IMR-90 (cell line): Measurements from ENCODE around the gene ENOX1. TPM values are rescaled to one million over a fixed set of nuclear protein-coding genes. Genes with fewer than 3 reads are reported as not detected.

ENCODE experiments used
- ATAC-seq: fragments of 200-7000 bp; cut with Tn5 transposase; 2 replicates; pipeline ENCODE4 v1.9.1; 2020; ENCODE audit warnings: low read depth, mild to moderate bottlenecking, moderate library complexity
- BruUV-seq: library from RNA; stranded (reverse); fragments of 400-500 nt; replicated peaks from 2 replicates; lab custom pipeline; 2021; lab: Mats Ljungman, UMichigan
- CTCF ChIA-PET: fragments of 300-600 bp; formaldehyde crosslinking; extraction: SDS; loops from one replicate; lab custom pipeline; 2021; ENCODE audit warnings: antibody characterized with exemption; lab: Yijun Ruan, JAX
- POLR2A ChIA-PET: fragments of 300-600 bp; sonication (Branson Sonifier 250); formaldehyde crosslinking; loops from one replicate; lab custom pipeline; 2022; ENCODE audit warnings: antibody characterized with exemption; ENCODE audit not compliant: unreplicated experiment; lab: Charles Lee
- DNase-seq: peaks from one replicate; pipeline ENCODE4 v3.0.0; 2013
- H2AFZ ChIP-seq: replicated peaks from 2 replicates; pipeline ENCODE3; 2013; ENCODE audit warnings: low read length, mild to moderate bottlenecking; ENCODE audit not compliant: poor library complexity
- H2AK5ac ChIP-seq: 2 replicates; pipeline ENCODE4 v1.6.1; 2013; ENCODE audit warnings: low read depth, low read length, inconsistent platforms
- H2AK9ac ChIP-seq: replicated peaks from 2 replicates; pipeline ENCODE3; 2013; ENCODE audit warnings: mild to moderate bottlenecking, low read depth, low read length, moderate library complexity; ENCODE audit not compliant: poor library complexity
- H2BK120ac ChIP-seq: 2 replicates; pipeline ENCODE4 v1.6.1; 2013; ENCODE audit warnings: low read depth, low read length, inconsistent platforms
- H2BK15ac ChIP-seq: 3 replicates; pipeline ENCODE4 v1.6.1; 2013; ENCODE audit warnings: low read depth, low read length, inconsistent platforms
- H2BK20ac ChIP-seq: 2 replicates; pipeline ENCODE4 v1.6.1; 2013; ENCODE audit warnings: low read depth, mild to moderate bottlenecking, inconsistent platforms, low read length, moderate library complexity
- H2BK5ac ChIP-seq: 2 replicates; pipeline ENCODE4 v1.6.1; 2013; ENCODE audit warnings: mild to moderate bottlenecking, low read depth, low read length, inconsistent platforms; ENCODE audit not compliant: poor library complexity, severe bottlenecking
- H3K14ac ChIP-seq: replicated peaks from 2 replicates; pipeline ENCODE4 v1.6.1; 2013; ENCODE audit warnings: low read depth, low read length, inconsistent platforms
- H3K18ac ChIP-seq: 2 replicates; pipeline ENCODE4 v1.6.1; 2013; ENCODE audit warnings: low read depth, low read length, control low read depth
- H3K23ac ChIP-seq: 2 replicates; pipeline ENCODE4 v1.6.1; 2013; ENCODE audit warnings: low read depth, low read length, inconsistent platforms
- H3K27ac ChIP-seq: 2 replicates; pipeline ENCODE4 v1.5.1; 2013; ENCODE audit warnings: mild to moderate bottlenecking, control low read depth, low read length; ENCODE audit not compliant: insufficient read depth
- H3K27me3 ChIP-seq: 2 replicates; pipeline ENCODE4 v1.6.1; 2013; ENCODE audit warnings: low read length; ENCODE audit not compliant: control insufficient read depth, insufficient read depth
- H3K36me3 ChIP-seq: 2 replicates; pipeline ENCODE4 v1.6.1; 2013; ENCODE audit warnings: low read length, mixed read lengths; ENCODE audit not compliant: control insufficient read depth, insufficient read depth
- H3K4ac ChIP-seq: 2 replicates; pipeline ENCODE4 v1.6.1; 2013; ENCODE audit warnings: low read depth, low read length, inconsistent platforms
- H3K4me1 ChIP-seq: 2 replicates; pipeline ENCODE4 v1.6.1; 2013; ENCODE audit warnings: low read length, mixed read lengths; ENCODE audit not compliant: control insufficient read depth, insufficient read depth
- H3K4me2 ChIP-seq: 2 replicates; pipeline ENCODE4 v1.6.1; 2013; ENCODE audit warnings: low read depth, mild to moderate bottlenecking, control low read depth, low read length, moderate library complexity
- H3K4me3 ChIP-seq: 2 replicates; pipeline ENCODE4 v1.5.1; 2013; ENCODE audit warnings: low read depth, mild to moderate bottlenecking, control low read depth, low read length, moderate library complexity; ENCODE audit not compliant: insufficient read depth
- H3K56ac ChIP-seq: 2 replicates; pipeline ENCODE4 v1.6.1; 2013; ENCODE audit warnings: low read length, inconsistent platforms; ENCODE audit not compliant: insufficient read depth; ENCODE audit errors: extremely low read depth
- H3K79me1 ChIP-seq, 2 experiments: 2 replicates each; pipeline ENCODE4 v1.6.1; 2013; ENCODE audit warnings: low read length in 2 of 2, inconsistent platforms in 1 of 2, low read depth in 1 of 2
- H3K9ac ChIP-seq: 2 replicates; pipeline ENCODE4 v1.6.1; 2013; ENCODE audit warnings: low read depth, low read length, control low read depth
- H3K9me1 ChIP-seq: 2 replicates; pipeline ENCODE4 v1.6.1; 2013; ENCODE audit warnings: low read length, inconsistent platforms; ENCODE audit not compliant: insufficient read depth
- H3K9me3 ChIP-seq: 2 replicates; pipeline ENCODE4 v1.6.1; 2013; ENCODE audit warnings: low read length; ENCODE audit not compliant: control insufficient read depth, insufficient read depth
- H4K20me1 ChIP-seq: 2 replicates; pipeline ENCODE4 v1.6.1; 2013; ENCODE audit warnings: low read length, inconsistent platforms; ENCODE audit not compliant: insufficient read depth
- H4K5ac ChIP-seq: 2 replicates; pipeline ENCODE4 v1.6.1; 2013; ENCODE audit warnings: mild to moderate bottlenecking, low read depth, low read length, control low read depth
- H4K8ac ChIP-seq, 2 experiments: 2 replicates each; pipeline ENCODE4 v1.6.1; 2013; ENCODE audit warnings: low read depth in 2 of 2, low read length in 2 of 2, control low read depth in 1 of 2, inconsistent platforms in 1 of 2
- H4K91ac ChIP-seq: 2 replicates; pipeline ENCODE4 v1.6.1; 2013; ENCODE audit warnings: low read depth, low read length, inconsistent platforms; ENCODE audit not compliant: insufficient read depth
- BHLHE40 ChIP-seq: fragments of 150-350 bp; IDR thresholded peaks from 2 replicates; pipeline ENCODE4 v1.6.1; 2016; ENCODE audit warnings: mild to moderate bottlenecking, low read depth, low read length
- CEBPB ChIP-seq: IDR thresholded peaks from 2 replicates; pipeline ENCODE4 v1.6.1; 2012; ENCODE audit warnings: low read depth, low read length, improper control_type of control experiment
- CHD1 ChIP-seq: IDR thresholded peaks from 2 replicates; pipeline ENCODE4 v1.6.1; 2012; ENCODE audit warnings: low read depth, low read length, improper control_type of control experiment
- FOS ChIP-seq: fragments of 150-350 bp; IDR thresholded peaks from 2 replicates; pipeline ENCODE4 v1.6.1; 2016; ENCODE audit warnings: low read depth, low read length
- MAFK ChIP-seq: IDR thresholded peaks from 2 replicates; pipeline ENCODE4 v1.6.1; 2012; ENCODE audit warnings: low read depth, low read length, improper control_type of control experiment
- MAZ ChIP-seq: IDR thresholded peaks from 2 replicates; pipeline ENCODE4 v1.6.1; 2012; ENCODE audit warnings: low read depth, mild to moderate bottlenecking, low read length, improper control_type of control experiment, moderate library complexity, borderline replicate concordance
- MXI1 ChIP-seq: IDR thresholded peaks from 2 replicates; pipeline ENCODE4 v1.6.1; 2012; ENCODE audit warnings: low read depth, mild to moderate bottlenecking, low read length, moderate library complexity, borderline replicate concordance
- NFE2L2 ChIP-seq: fragments of 150-350 bp; IDR thresholded peaks from 2 replicates; pipeline ENCODE4 v1.6.1; 2016; ENCODE audit warnings: low read depth, mild to moderate bottlenecking, low read length
- POLR2A ChIP-seq: IDR thresholded peaks from 2 replicates; pipeline ENCODE4 v1.6.1; 2012; ENCODE audit warnings: mild to moderate bottlenecking, low read depth, low read length
- RAD21 ChIP-seq: IDR thresholded peaks from 2 replicates; pipeline ENCODE4 v1.6.1; 2012; ENCODE audit warnings: low read length, improper control_type of control experiment
- RCOR1 ChIP-seq: IDR thresholded peaks from 2 replicates; pipeline ENCODE4 v1.6.1; 2012; ENCODE audit warnings: mild to moderate bottlenecking, low read length, improper control_type of control experiment; ENCODE audit not compliant: insufficient replicate concordance
- RFX5 ChIP-seq: IDR thresholded peaks from 2 replicates; pipeline ENCODE4 v1.8.0; 2012; ENCODE audit warnings: low read depth, mild to moderate bottlenecking, low read length, moderate library complexity
- SMC3 ChIP-seq: fragments of 150-350 bp; IDR thresholded peaks from 2 replicates; pipeline ENCODE4 v1.6.1; 2016; ENCODE audit warnings: low read depth, mild to moderate bottlenecking, antibody characterized with exemption, low read length, moderate library complexity
- WGBS, 2 experiments: methylation state at CpG; one replicate each; pipeline versions ENCODE4 v1.1.5 to v1.1.7; 2013; ENCODE audit warnings: missing lambda C conversion rate in 2 of 2; ENCODE audit not compliant: insufficient read length in 1 of 2; ENCODE audit errors: extremely low coverage in 2 of 2; 5-methylcytosine and 5-hydroxymethylcytosine counted together
- dilution Hi-C: fragments of 300-500 bp; cut with HindIII; formaldehyde crosslinking; loops from one replicate; pipeline ENCODE4 v1.14.3; 2018; ENCODE audit warnings: low sequenced_read_pairs; ENCODE audit not compliant: unreplicated experiment
- in situ Hi-C: fragments of 300-500 bp; cut with MboI; formaldehyde crosslinking; loops from 3 replicates; pipeline ENCODE4 v1.14.3; 2019; ENCODE audit warnings: low sequenced_read_pairs, inconsistent platforms, mixed read lengths
- intact Hi-C: fragments of 100-400 bp; cut with micrococcal nuclease; formaldehyde crosslinking; loops from 2 replicates; pipeline ENCODE4 v1.10.0; 2022
- polyA plus RNA-seq, 3 experiments: library from polyadenylated mRNA; depleted of rRNA; stranded (reverse); fragments of >200 nt; gene quantifications; 2 replicates each; pipeline ENCODE4 v1.2.3, GENCODE V29; 2012; ENCODE audit warnings: low replicate concordance in 1 of 3
- total RNA-seq: library from RNA; depleted of rRNA; stranded (reverse); fragments of >200 nt; gene quantifications from 2 replicates; pipeline ENCODE4 v1.2.3, GENCODE V29; 2012
- TF ChIP-seq, protein P1 (sequence below): fragments of 150-350 bp; IDR thresholded peaks from 2 replicates; pipeline ENCODE4 v1.6.1; 2017; ENCODE audit warnings: mild to moderate bottlenecking, antibody characterized with exemption, low read length, low read depth
- TF ChIP-seq, protein P2 (sequence below): fragments of 150-350 bp; IDR thresholded peaks from 2 replicates; pipeline ENCODE4 v1.6.1; 2016; ENCODE audit warnings: low read depth, mild to moderate bottlenecking, low read length, moderate library complexity, borderline replicate concordance
- TF ChIP-seq, protein P3 (sequence below): conservative IDR thresholded peaks from 2 replicates; pipeline ENCODE4 v1.5.1; 2012; ENCODE audit warnings: mild to moderate bottlenecking, low read depth, low read length, improper control_type of control experiment

The ENOX1 gene
- total and polyA plus RNA-seq, 2 of the 4 experiments (the other 2 are of a cell fraction), result 0.99 to 1.3 TPM

DNA sequence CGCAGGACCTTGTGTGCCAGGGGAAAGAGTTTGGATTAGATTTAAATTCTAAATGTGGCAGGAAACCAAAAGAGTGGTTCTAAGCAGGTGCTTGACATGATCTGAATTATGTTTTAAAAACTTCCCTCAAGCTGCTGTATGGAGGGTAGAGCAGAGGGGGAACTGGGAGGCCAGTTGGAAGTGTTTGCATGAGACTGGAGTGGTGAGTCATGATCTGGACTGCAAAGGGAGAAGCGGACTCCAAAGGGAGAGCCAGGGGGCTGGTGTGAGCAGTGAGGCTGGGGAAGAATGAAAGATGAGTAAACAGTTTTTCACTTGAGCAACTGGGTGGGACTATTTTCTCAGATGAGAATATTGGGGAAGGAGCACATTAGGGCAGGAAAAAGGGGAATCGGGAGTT is 557.3 kb downstream of the ENOX1 start:
- Histone ChIP-seq H3K4me2 (no peak overlapping the region), H2BK5ac (no peak overlapping the region), H3K27me3 (no peaks in the 10 kb centered on the region), H3K18ac (no peak overlapping the region), H4K8ac (no peak overlapping the region), H3K9me1 (peaks cover 5% of the 10 kb centered on the region), H2BK20ac (peak overlapping the region; percentile 70; the same call in 1 of the 2 replicates), H3K9me3 (no peaks in the 10 kb centered on the region), H3K4me3 (no peak overlapping the region), H2AK9ac (peak overlapping the region; percentile 31), H3K79me1 (no peaks in the 10 kb centered on the region), H3K14ac (peak overlapping the region; percentile 8; the same call in 1 of the 2 replicates), H4K20me1 (no peaks in the 10 kb centered on the region), H3K36me3 (no peaks in the 10 kb centered on the region), H3K56ac (no peak overlapping the region), H3K4ac (peak overlapping the region; percentile 41), H2AFZ (no peak overlapping the region), H3K9ac (no peak overlapping the region), H4K91ac (no peak overlapping the region), H2AK5ac (no peak overlapping the region), H4K5ac (no peak overlapping the region), H3K23ac (no peak overlapping the region), H3K27ac (no peak overlapping the region), H3K4me1 (peaks cover 4% of the 10 kb centered on the region; the same call in 1 of the 2 replicates), H2BK15ac (no peak overlapping the region; the same call in 2 of the 3 replicates), H2BK120ac (peak overlapping the region; percentile 35; the same call in 1 of the 2 replicates)
- dilution Hi-C loops (no loop called here), intact Hi-C loops (no loop called here), in situ Hi-C loops (no loop called here)
- 70% methylated on average over 2 of the region's 3 CpGs; no CpG with 5 or more reads in 1 of the 2 experiments for WGBS, 2 experiments
- ChIA-PET POLR2A (no interaction called here), CTCF (no interaction called here)
- TF ChIP-seq MAZ, result peak; percentile 58; the same call in 1 of the 2 replicates
- TF ChIP-seq RCOR1, result no peak
- no peak for TF ChIP-seq CHD1
- TF ChIP-seq RAD21, result 0 out of 2 replicates have a peak, but pooled peaks have one; percentile 5
- no peak for TF ChIP-seq NFE2L2
- TF ChIP-seq, protein P1, sequence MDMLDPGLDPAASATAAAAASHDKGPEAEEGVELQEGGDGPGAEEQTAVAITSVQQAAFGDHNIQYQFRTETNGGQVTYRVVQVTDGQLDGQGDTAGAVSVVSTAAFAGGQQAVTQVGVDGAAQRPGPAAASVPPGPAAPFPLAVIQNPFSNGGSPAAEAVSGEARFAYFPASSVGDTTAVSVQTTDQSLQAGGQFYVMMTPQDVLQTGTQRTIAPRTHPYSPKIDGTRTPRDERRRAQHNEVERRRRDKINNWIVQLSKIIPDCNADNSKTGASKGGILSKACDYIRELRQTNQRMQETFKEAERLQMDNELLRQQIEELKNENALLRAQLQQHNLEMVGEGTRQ, result no peak
- no peak for TF ChIP-seq RFX5
- TF ChIP-seq BHLHE40, result 0 out of 2 replicates have a peak, but pooled peaks have one; percentile 5
- TF ChIP-seq SMC3, result no peak
- TF ChIP-seq CEBPB, result no peak
- no peak for TF ChIP-seq MAFK
- no peak for TF ChIP-seq POLR2A
- TF ChIP-seq MXI1, result no peak
- TF ChIP-seq FOS, result peak; percentile 52
- TF ChIP-seq, protein P2, sequence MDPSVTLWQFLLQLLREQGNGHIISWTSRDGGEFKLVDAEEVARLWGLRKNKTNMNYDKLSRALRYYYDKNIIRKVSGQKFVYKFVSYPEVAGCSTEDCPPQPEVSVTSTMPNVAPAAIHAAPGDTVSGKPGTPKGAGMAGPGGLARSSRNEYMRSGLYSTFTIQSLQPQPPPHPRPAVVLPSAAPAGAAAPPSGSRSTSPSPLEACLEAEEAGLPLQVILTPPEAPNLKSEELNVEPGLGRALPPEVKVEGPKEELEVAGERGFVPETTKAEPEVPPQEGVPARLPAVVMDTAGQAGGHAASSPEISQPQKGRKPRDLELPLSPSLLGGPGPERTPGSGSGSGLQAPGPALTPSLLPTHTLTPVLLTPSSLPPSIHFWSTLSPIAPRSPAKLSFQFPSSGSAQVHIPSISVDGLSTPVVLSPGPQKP, result no peak
- TF ChIP-seq, protein P3, sequence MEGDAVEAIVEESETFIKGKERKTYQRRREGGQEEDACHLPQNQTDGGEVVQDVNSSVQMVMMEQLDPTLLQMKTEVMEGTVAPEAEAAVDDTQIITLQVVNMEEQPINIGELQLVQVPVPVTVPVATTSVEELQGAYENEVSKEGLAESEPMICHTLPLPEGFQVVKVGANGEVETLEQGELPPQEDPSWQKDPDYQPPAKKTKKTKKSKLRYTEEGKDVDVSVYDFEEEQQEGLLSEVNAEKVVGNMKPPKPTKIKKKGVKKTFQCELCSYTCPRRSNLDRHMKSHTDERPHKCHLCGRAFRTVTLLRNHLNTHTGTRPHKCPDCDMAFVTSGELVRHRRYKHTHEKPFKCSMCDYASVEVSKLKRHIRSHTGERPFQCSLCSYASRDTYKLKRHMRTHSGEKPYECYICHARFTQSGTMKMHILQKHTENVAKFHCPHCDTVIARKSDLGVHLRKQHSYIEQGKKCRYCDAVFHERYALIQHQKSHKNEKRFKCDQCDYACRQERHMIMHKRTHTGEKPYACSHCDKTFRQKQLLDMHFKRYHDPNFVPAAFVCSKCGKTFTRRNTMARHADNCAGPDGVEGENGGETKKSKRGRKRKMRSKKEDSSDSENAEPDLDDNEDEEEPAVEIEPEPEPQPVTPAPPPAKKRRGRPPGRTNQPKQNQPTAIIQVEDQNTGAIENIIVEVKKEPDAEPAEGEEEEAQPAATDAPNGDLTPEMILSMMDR, result no peak
- DNase-seq (peak; percentile 87), ATAC-seq (peak; percentile 98)
- BruUV-seq, result no TSS peak
